ENCODE measurements around the gene TANGO6. TPM values are rescaled to one million over a fixed set of nuclear protein-coding genes. Genes with fewer than 3 reads are reported as not detected.

TANGO6 gene
- polyA plus RNA-seq, 1 donor (not counting 4 experiments of a cell fraction or from before 2014, with no cell fraction given) = 13.1 TPM

DNA sequence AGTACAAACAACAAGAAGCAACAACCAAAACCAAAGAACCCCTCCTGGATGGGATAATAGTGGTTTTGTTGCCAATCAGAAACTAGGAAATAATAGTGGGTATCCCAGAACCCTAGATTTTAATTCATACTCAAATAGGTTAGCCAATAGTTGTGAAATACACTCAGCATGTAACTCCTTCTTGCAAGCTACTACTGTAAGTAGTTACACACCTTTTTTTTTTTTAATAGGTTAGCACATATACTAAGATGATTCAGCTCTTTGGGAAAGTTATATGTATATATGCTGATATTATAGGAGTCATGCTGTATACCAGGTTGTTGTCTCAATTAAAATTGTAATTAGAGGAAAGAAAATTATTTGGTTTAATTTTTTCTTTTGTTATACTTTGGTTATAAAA, 169.6 kb downstream of the TANGO6 start:
- Histone ChIP-seq H3K4me3 (ENCODE audit: control insufficient read depth in 2 of 3, extremely low read depth in 1 of 3, insufficient read depth in 2 of 3, low read depth in 1 of 3, low read length in 3 of 3) (no peak overlapping the region), H3K36me3 (ENCODE audit: control insufficient read depth in 2 of 2, extremely low read depth in 1 of 2, insufficient read depth in 2 of 2, low read length in 2 of 2) (no peaks in the 10 kb centered on the region), H4K20me1 (ENCODE audit: control insufficient read depth, extremely low read depth, insufficient read depth, low read length) (no peaks in the 10 kb centered on the region), H3K79me2 (ENCODE audit: control insufficient read depth, insufficient read depth, low read length) (no peaks in the 10 kb centered on the region), H3K27me3 (ENCODE audit: control insufficient read depth, extremely low read depth, insufficient read depth, low read length) (no peaks in the 10 kb centered on the region), H3K4me2 (ENCODE audit: control insufficient read depth, extremely low read depth, insufficient read depth, low read depth, low read length) (no peak overlapping the region), H3K9ac (ENCODE audit: control insufficient read depth, extremely low read depth, insufficient read depth, low read length) (no peak overlapping the region), H2AFZ (ENCODE audit: control insufficient read depth, low read length) (no peak overlapping the region), H3K4me1 (ENCODE audit: control insufficient read depth, extremely low read depth, insufficient read depth, low read length) (peaks cover 12% of the 10 kb centered on the region), H3K9me1 (ENCODE audit: control insufficient read depth, extremely low read depth, insufficient read depth, low read length) (no peaks in the 10 kb centered on the region), H3K27ac (ENCODE audit: control insufficient read depth, insufficient read depth, low read length) (no peak overlapping the region), H3K9me3 (ENCODE audit: control insufficient read depth, low read depth, low read length) (no peaks in the 10 kb centered on the region)
- DNase-seq (ENCODE audit: low read depth, low spot score) (no peak), FAIRE-seq (no peak)
- no peak for TF ChIP-seq EZH2 (IDR thresholded peaks at IDR 0.05; ENCODE audit: low read length)
- TF ChIP-seq, protein P1, sequence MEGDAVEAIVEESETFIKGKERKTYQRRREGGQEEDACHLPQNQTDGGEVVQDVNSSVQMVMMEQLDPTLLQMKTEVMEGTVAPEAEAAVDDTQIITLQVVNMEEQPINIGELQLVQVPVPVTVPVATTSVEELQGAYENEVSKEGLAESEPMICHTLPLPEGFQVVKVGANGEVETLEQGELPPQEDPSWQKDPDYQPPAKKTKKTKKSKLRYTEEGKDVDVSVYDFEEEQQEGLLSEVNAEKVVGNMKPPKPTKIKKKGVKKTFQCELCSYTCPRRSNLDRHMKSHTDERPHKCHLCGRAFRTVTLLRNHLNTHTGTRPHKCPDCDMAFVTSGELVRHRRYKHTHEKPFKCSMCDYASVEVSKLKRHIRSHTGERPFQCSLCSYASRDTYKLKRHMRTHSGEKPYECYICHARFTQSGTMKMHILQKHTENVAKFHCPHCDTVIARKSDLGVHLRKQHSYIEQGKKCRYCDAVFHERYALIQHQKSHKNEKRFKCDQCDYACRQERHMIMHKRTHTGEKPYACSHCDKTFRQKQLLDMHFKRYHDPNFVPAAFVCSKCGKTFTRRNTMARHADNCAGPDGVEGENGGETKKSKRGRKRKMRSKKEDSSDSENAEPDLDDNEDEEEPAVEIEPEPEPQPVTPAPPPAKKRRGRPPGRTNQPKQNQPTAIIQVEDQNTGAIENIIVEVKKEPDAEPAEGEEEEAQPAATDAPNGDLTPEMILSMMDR (optimal IDR thresholded peaks at IDR 0.05 in 1 of 3, IDR thresholded peaks at IDR 0.05 in 1 of 3, conservative IDR thresholded peaks at IDR 0.05 in 1 of 3; ENCODE audit: extremely low read depth in 1 of 3, insufficient read depth in 2 of 3, low read length in 3 of 3) = no peak
- dilution Hi-C loops (cut with MboI; ENCODE audit: extremely low pct_ligation_motif_present, low sequenced_read_pairs) = no loop called here

DNA sequence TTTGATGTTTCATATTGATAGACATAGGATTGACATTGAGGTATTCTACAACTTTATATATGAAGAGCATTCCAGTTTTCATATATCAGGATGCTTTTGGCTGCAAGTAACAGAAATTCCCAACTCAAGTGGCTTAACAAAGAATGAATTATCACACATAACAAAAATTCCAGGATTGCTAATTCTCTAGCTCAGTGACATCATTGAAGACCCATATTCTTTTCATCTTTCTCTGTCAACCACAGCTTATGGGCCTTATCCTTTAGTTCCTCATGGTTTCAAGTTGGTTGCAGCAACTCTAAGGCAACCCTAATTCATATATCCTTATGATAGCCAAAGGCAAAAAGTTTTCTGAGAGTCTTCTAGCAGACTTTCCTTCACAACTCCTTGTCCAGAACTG, 170.7 kb downstream of the TANGO6 start:
- dilution Hi-C loops (cut with MboI; ENCODE audit: extremely low pct_ligation_motif_present, low sequenced_read_pairs) = no loop called here

More for the DNA sequence above, 170.7 kb downstream of the TANGO6 start:
- Histone ChIP-seq H4K20me1 (ENCODE audit: control insufficient read depth, extremely low read depth, insufficient read depth, low read length) (no peaks in the 10 kb centered on the region), H3K4me2 (ENCODE audit: control insufficient read depth, extremely low read depth, insufficient read depth, low read depth, low read length) (no peak overlapping the region), H3K27ac (ENCODE audit: control insufficient read depth, insufficient read depth, low read length) (no peak overlapping the region), H3K79me2 (ENCODE audit: control insufficient read depth, insufficient read depth, low read length) (no peaks in the 10 kb centered on the region), H3K9me3 (ENCODE audit: control insufficient read depth, low read depth, low read length) (no peaks in the 10 kb centered on the region), H3K9ac (ENCODE audit: control insufficient read depth, extremely low read depth, insufficient read depth, low read length) (no peak overlapping the region), H3K4me3 (ENCODE audit: control insufficient read depth in 2 of 3, extremely low read depth in 1 of 3, insufficient read depth in 2 of 3, low read depth in 1 of 3, low read length in 3 of 3) (no peak overlapping the region), H3K4me1 (ENCODE audit: control insufficient read depth, extremely low read depth, insufficient read depth, low read length) (peaks cover 12% of the 10 kb centered on the region), H2AFZ (ENCODE audit: control insufficient read depth, low read length) (no peak overlapping the region), H3K36me3 (ENCODE audit: control insufficient read depth in 2 of 2, extremely low read depth in 1 of 2, insufficient read depth in 2 of 2, low read length in 2 of 2) (no peaks in the 10 kb centered on the region), H3K27me3 (ENCODE audit: control insufficient read depth, extremely low read depth, insufficient read depth, low read length) (no peaks in the 10 kb centered on the region), H3K9me1 (ENCODE audit: control insufficient read depth, extremely low read depth, insufficient read depth, low read length) (no peaks in the 10 kb centered on the region)
- TF ChIP-seq, protein P1 (optimal IDR thresholded peaks at IDR 0.05 in 1 of 3, IDR thresholded peaks at IDR 0.05 in 1 of 3, conservative IDR thresholded peaks at IDR 0.05 in 1 of 3; ENCODE audit: extremely low read depth in 1 of 3, insufficient read depth in 2 of 3, low read length in 3 of 3) = no peak
- TF ChIP-seq EZH2 (IDR thresholded peaks at IDR 0.05; ENCODE audit: low read length) = no peak
- DNase-seq (ENCODE audit: low read depth, low spot score) = no peak
- no peak for FAIRE-seq

Measured in keratinocyte (primary cell).